Esophagus muscularis mucosa (tissue), 4 donors: ENCODE measurements around the gene ASTN2. TPM values are rescaled to one million over a fixed set of nuclear protein-coding genes. Genes with fewer than 3 reads are reported as not detected.

Source experiments
- DNase-seq: peaks from one replicate; pipeline ENCODE4 v3.0.0-alpha.2; 2017; ENCODE audit errors: extremely low spot score
- H3K27ac ChIP-seq, 4 donors: fragments of 200-600 bp; sonication (generic); replicated peaks in 1 of 4; 1 replicate in 3 of 4; 2 replicates in 1 of 4; pipeline ENCODE4 v1.5.1; 2016 to 2019; ENCODE audit warnings: mild to moderate bottlenecking in 1 of 4
- H3K27me3 ChIP-seq, 4 donors: fragments of 200-600 bp; sonication (generic); one replicate each; pipeline versions ENCODE4 v1.5.1 to v1.6.0; 2016 to 2019
- H3K36me3 ChIP-seq, 4 donors: fragments of 200-600 bp; sonication (generic); one replicate each; pipeline ENCODE4 v1.5.1; 2016 to 2019
- H3K4me1 ChIP-seq, 4 donors: fragments of 200-600 bp; sonication (generic); one replicate each; pipeline ENCODE4 v1.5.1; 2016 to 2019
- H3K4me3 ChIP-seq, 4 donors: fragments of 200-600 bp; sonication (generic); 1 replicate in 2 of 4; 2 replicates in 2 of 4; pipeline ENCODE4 v1.5.1; 2016 to 2019; ENCODE audit warnings: mild to moderate bottlenecking in 4 of 4, moderate library complexity in 1 of 4
- H3K9me3 ChIP-seq, 4 donors: fragments of 200-600 bp; sonication (generic); 1 replicate in 3 of 4; 2 replicates in 1 of 4; pipeline ENCODE4 v1.5.1; 2016 to 2019
- CTCF ChIP-seq, 3 experiments: fragments of 200-600 bp in 2 of 3; fragments of 450-650 bp in 1 of 3; sonication (generic) in 2 of 3; IDR thresholded peaks; one replicate each; pipeline ENCODE4 v1.5.1; 2017 to 2019; ENCODE audit warnings: antibody characterized with exemption in 3 of 3, mild to moderate bottlenecking in 2 of 3, moderate library complexity in 1 of 3
- EP300 ChIP-seq: sonication (generic); formaldehyde crosslinking; IDR thresholded peaks from one replicate; pipeline ENCODE4 v1.6.1; 2017; ENCODE audit warnings: antibody characterized with exemption
- POLR2A ChIP-seq: fragments of 450-650 bp; IDR thresholded peaks from one replicate; pipeline ENCODE4 v1.6.1; 2017; ENCODE audit warnings: antibody characterized with exemption, moderate library complexity, mild to moderate bottlenecking, low read depth
- POLR2AphosphoS5 ChIP-seq, 2 donors: sonication (generic); formaldehyde crosslinking; IDR thresholded peaks; one replicate each; pipeline ENCODE4 v1.6.1; 2017; ENCODE audit warnings: antibody characterized with exemption in 2 of 2
- WGBS: methylation state at CpG from one replicate; pipeline ENCODE4 v1.1.5; 2018; 5-methylcytosine and 5-hydroxymethylcytosine counted together
- intact Hi-C: fragments of 100-400 bp; cut with DNase I; formaldehyde crosslinking; loops from one replicate; pipeline ENCODE4 v1.15.1; 2023
- total RNA-seq, 4 donors: library from RNA; depleted of rRNA; stranded (reverse); fragments of >200 nt; gene quantifications; one replicate each; pipeline versions ENCODE4 v1.1.0 to v1.2.1, GENCODE V29; 2016

ASTN2 gene
- total RNA-seq, 4 donors from 2014 or later, result 4.2 to 6.9 (median 5.5) TPM

DNA sequence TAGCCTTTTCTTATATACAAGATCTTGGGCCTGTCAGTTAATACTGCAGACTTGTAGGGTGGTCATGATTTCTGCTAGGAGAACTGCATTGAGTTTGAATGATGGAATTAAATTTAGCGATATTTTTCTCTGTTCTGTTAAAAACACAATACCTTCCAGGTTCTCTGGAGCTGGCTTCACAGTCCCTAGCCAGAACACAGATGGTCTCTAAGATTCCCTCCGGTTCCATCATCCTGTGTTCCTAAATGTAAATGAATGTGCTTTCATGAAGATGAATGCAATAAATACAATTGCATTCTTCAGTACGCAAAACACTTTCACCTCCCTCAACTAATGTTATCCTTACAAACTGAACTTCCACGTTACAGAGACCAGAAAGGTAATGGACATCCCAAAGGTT, 264.9 kb downstream of the ASTN2 start:
- H3K9me3 ChIP-seq, result no peaks in the 10 kb centered on the region
- TF ChIP-seq EP300 (no peak), POLR2AphosphoS5 (IDR thresholded peaks at IDR 0.05) (no peak), CTCF (IDR thresholded peaks at IDR 0.05) (no peak), POLR2A (no peak)
- no peaks in the 10 kb centered on the region for H3K36me3 ChIP-seq
- no peak overlapping the region for H3K27ac ChIP-seq
- 83% methylated on average over 4 of the region's 4 CpGs for WGBS
- H3K4me1 ChIP-seq, result no peaks in the 10 kb centered on the region
- DNase-seq, result peak; percentile 5
- intact Hi-C loops, result no loop called here
- H3K27me3 ChIP-seq, result no peaks in the 10 kb centered on the region
- H3K4me3 ChIP-seq, result no peak overlapping the region

GRCh38 chr9:117145811-117146490, 268.9 kb downstream of the ASTN2 start:
- intact Hi-C loops, result no loop called here
- DNase-seq, result no peak
- H3K4me1 ChIP-seq, result no peaks in the 10 kb centered on the region
- 72% methylated on average over 7 of the region's 7 CpGs for WGBS
- no peak overlapping the region for H3K27ac ChIP-seq
- no peak for TF ChIP-seq EP300
- TF ChIP-seq CTCF (IDR thresholded peaks at IDR 0.05), result no peak
- no peaks in the 10 kb centered on the region for H3K9me3 ChIP-seq
- no peaks in the 10 kb centered on the region for H3K36me3 ChIP-seq
- no peak overlapping the region for H3K4me3 ChIP-seq
- H3K27me3 ChIP-seq, result no peaks in the 10 kb centered on the region

- intact Hi-C loops, result no loop called here
- TF ChIP-seq POLR2AphosphoS5 (IDR thresholded peaks at IDR 0.05) (no peak), CTCF (IDR thresholded peaks at IDR 0.05) (no peak), EP300 (no peak), POLR2A (no peak)
Measured at GRCh38 chr9:117145081-117145480, 269.8 kb downstream of the ASTN2 start.

DNA sequence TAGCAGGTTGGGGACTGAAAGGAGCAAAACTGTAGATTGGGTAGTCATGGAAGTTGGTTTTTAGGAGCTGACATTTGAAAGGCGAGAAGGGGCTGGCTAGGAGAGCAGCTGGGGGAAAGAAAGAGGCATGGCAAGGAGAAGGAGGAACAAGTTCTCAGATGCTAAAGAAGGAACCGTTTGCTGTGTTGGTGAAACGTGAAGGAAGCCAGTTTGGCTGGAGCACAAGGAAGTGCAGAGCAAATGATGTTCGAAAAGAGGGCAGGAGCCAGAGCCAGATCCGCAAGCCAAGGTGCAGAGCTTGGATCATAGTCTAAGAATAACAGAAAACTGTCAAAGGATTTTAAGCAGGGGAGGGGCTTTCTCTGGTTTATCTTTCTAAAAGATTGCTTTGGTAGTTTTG, 276.6 kb downstream of the ASTN2 start:
- Histone ChIP-seq H3K27me3 (no peaks in the 10 kb centered on the region), H3K36me3 (no peaks in the 10 kb centered on the region), H3K4me3 (no peak overlapping the region), H3K4me1 (no peaks in the 10 kb centered on the region), H3K9me3 (no peaks in the 10 kb centered on the region), H3K27ac (no peak overlapping the region)
- DNase-seq, result no peak
- TF ChIP-seq POLR2AphosphoS5 (IDR thresholded peaks at IDR 0.05) (no peak), CTCF (IDR thresholded peaks at IDR 0.05) (no peak), EP300 (no peak), POLR2A (no peak)
- 37% methylated on average over 5 of the region's 5 CpGs for WGBS
- intact Hi-C loops, result no loop called here

More at GRCh38 chr9:117145081-117145480, 269.8 kb downstream of the ASTN2 start:
- no peak overlapping the region for H3K4me3 ChIP-seq
- no peak for DNase-seq
- no peaks in the 10 kb centered on the region for H3K9me3 ChIP-seq
- no peaks in the 10 kb centered on the region for H3K36me3 ChIP-seq
- WGBS, result 85% methylated on average over 4 of the region's 4 CpGs
- no peaks in the 10 kb centered on the region for H3K27me3 ChIP-seq
- no peaks in the 10 kb centered on the region for H3K4me1 ChIP-seq
- no peak overlapping the region for H3K27ac ChIP-seq

DNA sequence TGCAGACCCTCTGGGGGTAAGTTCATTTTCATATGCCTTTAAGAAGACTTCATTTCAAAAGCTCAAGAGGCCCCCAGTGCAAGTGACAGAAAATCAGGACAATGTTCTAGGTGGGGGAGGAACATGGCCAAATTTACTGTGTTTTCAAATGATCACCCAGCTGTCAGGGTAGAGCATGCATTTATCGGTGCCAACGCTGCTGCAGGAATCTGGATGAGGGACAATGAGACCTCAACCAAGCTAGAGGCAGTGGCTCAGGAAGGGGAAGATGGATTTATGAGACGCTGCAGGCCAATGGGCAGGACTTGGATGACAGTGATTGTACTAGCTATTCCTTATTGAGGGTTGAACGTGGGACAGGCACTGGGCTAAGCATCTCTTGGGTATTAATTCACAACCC, 278.4 kb downstream of the ASTN2 start:
- WGBS, result 83% methylated on average over 4 of the region's 4 CpGs

More for the DNA sequence above, 278.4 kb downstream of the ASTN2 start:
- intact Hi-C loops, result no loop called here
- Histone ChIP-seq H3K4me1 (no peaks in the 10 kb centered on the region), H3K27ac (no peak overlapping the region), H3K36me3 (no peaks in the 10 kb centered on the region), H3K27me3 (no peaks in the 10 kb centered on the region), H3K4me3 (no peak overlapping the region), H3K9me3 (no peaks in the 10 kb centered on the region)
- TF ChIP-seq POLR2AphosphoS5 (IDR thresholded peaks at IDR 0.05), result no peak
- no peak for TF ChIP-seq EP300
- TF ChIP-seq POLR2A, result no peak
- TF ChIP-seq CTCF (IDR thresholded peaks at IDR 0.05), result no peak
- DNase-seq, result no peak
